Fibroblast of lung (primary cell): Measurements from ENCODE around the gene UCHL3.

ENCODE experiments used
- CTCF ChIP-seq, 2 donors: IDR thresholded peaks in 1 of 2; conservative IDR thresholded peaks in 1 of 2; 1 replicate in 1 of 2; 2 replicates in 1 of 2; pipeline ENCODE4 v1.5.1; 2011 to 2012; ENCODE audit warnings: low read length in 2 of 2, control low read depth in 1 of 2, inconsistent platforms in 1 of 2, low read depth in 1 of 2, mild to moderate bottlenecking in 1 of 2
- EZH2 ChIP-seq: IDR thresholded peaks from 2 replicates; pipeline ENCODE4 v1.5.1; 2012; ENCODE audit warnings: low read length, control low read depth, mild to moderate bottlenecking; ENCODE audit errors: missing control alignments

- TF ChIP-seq CTCF (conservative IDR thresholded peaks at IDR 0.05 in 1 of 2, IDR thresholded peaks at IDR 0.05 in 1 of 2; ENCODE audit: low read depth in 1 of 2, low read length in 2 of 2) (no peak), EZH2 (no peak)
Observed at GRCh38 chr13:75581874-75582640, 32.5 kb downstream of the UCHL3 start.
